Activated T-helper 17 cell treated with anti-CD3 and anti-CD28 coated beads, Interleukin-2, amount 50 U/mL, for 72 hours (primary cell): ENCODE data around the gene TRPV3. TPM values are rescaled to one million over a fixed set of nuclear protein-coding genes. Genes with fewer than 3 reads are reported as not detected.

Experiments used
- ATAC-seq: fragments of 150-1000 bp; cut with Tn5 transposase; replicated peaks from 2 replicates; pipeline ENCODE4 v1.10.0; 2021; ENCODE audit warnings: mild to moderate bottlenecking, moderate library complexity
- H3K27ac Mint-ChIP-seq: one replicate; pipeline ENCODE4 v1.8.0; 2022; ENCODE audit warnings: mixed read lengths
- H3K27me3 Mint-ChIP-seq: one replicate; pipeline ENCODE4 v1.8.0; 2022; ENCODE audit warnings: mixed read lengths
- H3K36me3 Mint-ChIP-seq: one replicate; pipeline ENCODE4 v1.8.0; 2022; ENCODE audit warnings: low read depth, mild to moderate bottlenecking, mixed read lengths
- H3K4me1 Mint-ChIP-seq: one replicate; pipeline ENCODE4 v1.8.0; 2022; ENCODE audit warnings: mixed read lengths
- H3K4me3 Mint-ChIP-seq: one replicate; pipeline ENCODE4 v1.8.0; 2022; ENCODE audit warnings: mild to moderate bottlenecking, mixed read lengths
- H3K9me3 Mint-ChIP-seq: one replicate; pipeline ENCODE4 v1.8.0; 2022; ENCODE audit warnings: mixed read lengths
- total RNA-seq, 2 donors: library from RNA; stranded (reverse); gene quantifications; one replicate each; pipeline ENCODE4 v1.2.3, GENCODE V29; 2022

TRPV3 gene
- total RNA-seq, 2 donors from 2014 or later, result 0.86 to 3.5 TPM

GRCh38 chr17:3510090-3510489 lies 47.5 kb downstream of the TRPV3 start:
- H3K4me3 Mint-ChIP-seq, result no peak overlapping the region
- no peaks in the 10 kb centered on the region for H3K4me1 Mint-ChIP-seq
- ATAC-seq, result no peak

GRCh38 chr17:3507869-3508268 lies 49.7 kb downstream of the TRPV3 start:
- no peak for ATAC-seq
- H3K9me3 Mint-ChIP-seq, result no peaks in the 10 kb centered on the region
- no peaks in the 10 kb centered on the region for H3K36me3 Mint-ChIP-seq
- no peaks in the 10 kb centered on the region for H3K4me1 Mint-ChIP-seq
- peaks cover 5% of the 10 kb centered on the region for H3K27me3 Mint-ChIP-seq
- no peak overlapping the region for H3K4me3 Mint-ChIP-seq
- H3K27ac Mint-ChIP-seq, result no peak overlapping the region

More at GRCh38 chr17:3510090-3510489, 47.5 kb downstream of the TRPV3 start:
- H3K27ac Mint-ChIP-seq, result no peak overlapping the region
- no peaks in the 10 kb centered on the region for H3K36me3 Mint-ChIP-seq
- no peaks in the 10 kb centered on the region for H3K9me3 Mint-ChIP-seq
- H3K27me3 Mint-ChIP-seq, result no peaks in the 10 kb centered on the region

- Mint-ChIP-seq H3K36me3 (no peaks in the 10 kb centered on the region), H3K9me3 (no peaks in the 10 kb centered on the region), H3K4me1 (no peaks in the 10 kb centered on the region), H3K27me3 (peaks cover 5% of the 10 kb centered on the region), H3K27ac (no peak overlapping the region), H3K4me3 (no peak overlapping the region)
- ATAC-seq, result no peak
These were observed 50.5 kb downstream of the TRPV3 start for GRCh38 chr17:3507071-3507470.

- Mint-ChIP-seq H3K36me3 (no peaks in the 10 kb centered on the region), H3K4me1 (no peaks in the 10 kb centered on the region), H3K27ac (no peak overlapping the region), H3K9me3 (no peaks in the 10 kb centered on the region), H3K4me3 (no peak overlapping the region), H3K27me3 (peaks cover 5% of the 10 kb centered on the region)
- ATAC-seq, result no peak
These were observed 51.6 kb downstream of the TRPV3 start for GRCh38 chr17:3506054-3506453.

- Mint-ChIP-seq H3K4me1 (no peaks in the 10 kb centered on the region), H3K27ac (no peak overlapping the region), H3K9me3 (no peaks in the 10 kb centered on the region), H3K27me3 (peaks cover 5% of the 10 kb centered on the region), H3K4me3 (no peak overlapping the region), H3K36me3 (no peaks in the 10 kb centered on the region)
- no peak for ATAC-seq
These were observed 52.6 kb downstream of the TRPV3 start for GRCh38 chr17:3505008-3505407.

GRCh38 chr17:3503285-3503684 lies 54.3 kb downstream of the TRPV3 start:
- H3K4me1 Mint-ChIP-seq, result no peaks in the 10 kb centered on the region
- H3K36me3 Mint-ChIP-seq, result no peaks in the 10 kb centered on the region

GRCh38 chr17:3502466-3502865 lies 55.1 kb downstream of the TRPV3 start:
- H3K36me3 Mint-ChIP-seq, result no peaks in the 10 kb centered on the region

More at GRCh38 chr17:3503285-3503684, 54.3 kb downstream of the TRPV3 start:
- Mint-ChIP-seq H3K27ac (no peak overlapping the region), H3K4me3 (no peak overlapping the region), H3K27me3 (peaks cover 5% of the 10 kb centered on the region), H3K9me3 (no peaks in the 10 kb centered on the region)
- no peak for ATAC-seq

GRCh38 chr17:3501344-3501743 lies 56.3 kb downstream of the TRPV3 start:
- Mint-ChIP-seq H3K27me3 (peaks cover 6% of the 10 kb centered on the region), H3K36me3 (no peaks in the 10 kb centered on the region), H3K4me3 (no peak overlapping the region), H3K9me3 (no peaks in the 10 kb centered on the region), H3K4me1 (no peaks in the 10 kb centered on the region), H3K27ac (no peak overlapping the region)
- ATAC-seq, result no peak

More at GRCh38 chr17:3502466-3502865, 55.1 kb downstream of the TRPV3 start:
- no peak for ATAC-seq
- no peaks in the 10 kb centered on the region for H3K9me3 Mint-ChIP-seq
- no peak overlapping the region for H3K27ac Mint-ChIP-seq
- no peak overlapping the region for H3K4me3 Mint-ChIP-seq
- H3K4me1 Mint-ChIP-seq, result no peaks in the 10 kb centered on the region
- peaks cover 5% of the 10 kb centered on the region for H3K27me3 Mint-ChIP-seq

GRCh38 chr17:3497101-3497500 lies 60.5 kb downstream of the TRPV3 start:
- ATAC-seq, result no peak
- peaks cover 19% of the 10 kb centered on the region for H3K27me3 Mint-ChIP-seq
- no peak overlapping the region for H3K4me3 Mint-ChIP-seq
- H3K4me1 Mint-ChIP-seq, result no peaks in the 10 kb centered on the region
- H3K36me3 Mint-ChIP-seq, result no peaks in the 10 kb centered on the region
- no peak overlapping the region for H3K27ac Mint-ChIP-seq
- peaks cover 4% of the 10 kb centered on the region for H3K9me3 Mint-ChIP-seq

- no peak for ATAC-seq
- Mint-ChIP-seq H3K4me3 (no peak overlapping the region), H3K27ac (no peak overlapping the region), H3K36me3 (no peaks in the 10 kb centered on the region), H3K9me3 (no peaks in the 10 kb centered on the region), H3K27me3 (peaks cover 37% of the 10 kb centered on the region), H3K4me1 (no peaks in the 10 kb centered on the region)
These were observed 72.0 kb downstream of the TRPV3 start for GRCh38 chr17:3485481-3486068.

GRCh38 chr17:3482852-3483251 lies 74.8 kb downstream of the TRPV3 start:
- H3K27me3 Mint-ChIP-seq, result peaks cover 35% of the 10 kb centered on the region
- H3K36me3 Mint-ChIP-seq, result no peaks in the 10 kb centered on the region
- ATAC-seq, result no peak
- no peaks in the 10 kb centered on the region for H3K4me1 Mint-ChIP-seq
- H3K9me3 Mint-ChIP-seq, result no peaks in the 10 kb centered on the region
- no peak overlapping the region for H3K27ac Mint-ChIP-seq
- no peak overlapping the region for H3K4me3 Mint-ChIP-seq

- Mint-ChIP-seq H3K9me3 (no peaks in the 10 kb centered on the region), H3K27me3 (peaks cover 19% of the 10 kb centered on the region), H3K4me3 (no peak overlapping the region), H3K4me1 (peaks cover 3% of the 10 kb centered on the region), H3K27ac (no peak overlapping the region), H3K36me3 (no peaks in the 10 kb centered on the region)
- no peak for ATAC-seq
These were observed 77.6 kb downstream of the TRPV3 start for GRCh38 chr17:3479988-3480387.

GRCh38 chr17:3475812-3476610 lies 81.6 kb downstream of the TRPV3 start, which contains the start of gene ASPA:
Gene ASPA (plus strand): TSS chr17:3475997. CDS start chr17:3476160, 163 bp downstream.
- Mint-ChIP-seq H3K27me3 (peaks cover 10% of the 10 kb centered on the region), H3K4me3 (peak within 1 kb of the TSS; percentile 19), H3K27ac (peak within 1 kb of the TSS; percentile 3), H3K9me3 (no peaks in the 10 kb centered on the region), H3K4me1 (peaks cover 3% of the 10 kb centered on the region), H3K36me3 (no peaks in the 10 kb centered on the region)
- ATAC-seq, result no peak

- Mint-ChIP-seq H3K36me3 (no peaks in the 10 kb centered on the region), H3K27me3 (peaks cover 10% of the 10 kb centered on the region), H3K4me3 (no peak overlapping the region), H3K27ac (no peak overlapping the region), H3K9me3 (no peaks in the 10 kb centered on the region), H3K4me1 (peaks cover 3% of the 10 kb centered on the region)
- ATAC-seq, result no peak
These were observed 82.3 kb downstream of the TRPV3 start for GRCh38 chr17:3475251-3475685.

GRCh38 chr17:3474212-3474611 lies 83.4 kb downstream of the TRPV3 start:
- H3K27ac Mint-ChIP-seq, result no peak overlapping the region
- H3K4me1 Mint-ChIP-seq, result peaks cover 3% of the 10 kb centered on the region
- ATAC-seq, result no peak
- H3K4me3 Mint-ChIP-seq, result no peak overlapping the region
- H3K9me3 Mint-ChIP-seq, result no peaks in the 10 kb centered on the region
- no peaks in the 10 kb centered on the region for H3K36me3 Mint-ChIP-seq
- peaks cover 10% of the 10 kb centered on the region for H3K27me3 Mint-ChIP-seq
